SKM-1 treated with dmso at 0.1 percent for 144 hours (cell line): ENCODE results near the gene WDPCP.
A peak's percentile ranks its signal among the peaks of the same experiment; 100 is the strongest.
"Not testable (repeated sequence)": the region's sequence is repeated elsewhere in the genome, so short reads cannot be mapped to it uniquely, and the experiment has no call there.

Source experiments
- DNase-seq: peaks from one replicate; lab custom pipeline; 2025; ENCODE audit not compliant: unreplicated experiment; lab: John Stamatoyannopoulos, UW

The WDPCP gene, protein sequence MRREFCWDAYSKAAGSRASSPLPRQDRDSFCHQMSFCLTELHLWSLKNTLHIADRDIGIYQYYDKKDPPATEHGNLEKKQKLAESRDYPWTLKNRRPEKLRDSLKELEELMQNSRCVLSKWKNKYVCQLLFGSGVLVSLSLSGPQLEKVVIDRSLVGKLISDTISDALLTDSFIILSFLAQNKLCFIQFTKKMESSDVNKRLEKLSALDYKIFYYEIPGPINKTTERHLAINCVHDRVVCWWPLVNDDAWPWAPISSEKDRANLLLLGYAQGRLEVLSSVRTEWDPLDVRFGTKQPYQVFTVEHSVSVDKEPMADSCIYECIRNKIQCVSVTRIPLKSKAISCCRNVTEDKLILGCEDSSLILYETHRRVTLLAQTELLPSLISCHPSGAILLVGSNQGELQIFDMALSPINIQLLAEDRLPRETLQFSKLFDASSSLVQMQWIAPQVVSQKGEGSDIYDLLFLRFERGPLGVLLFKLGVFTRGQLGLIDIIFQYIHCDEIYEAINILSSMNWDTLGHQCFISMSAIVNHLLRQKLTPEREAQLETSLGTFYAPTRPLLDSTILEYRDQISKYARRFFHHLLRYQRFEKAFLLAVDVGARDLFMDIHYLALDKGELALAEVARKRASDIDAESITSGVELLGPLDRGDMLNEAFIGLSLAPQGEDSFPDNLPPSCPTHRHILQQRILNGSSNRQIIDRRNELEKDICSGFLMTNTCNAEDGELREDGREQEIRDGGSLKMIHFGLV

GRCh38 chr2:63588385-63589147, at the start of gene WDPCP, which contains the start of gene MDH1:
TSS of gene WDPCP (minus strand) at chr2:63588477. CDS start at chr2:63588271, 206 bp downstream.
TSS of gene MDH1 (plus strand) at chr2:63588963. CDS start at chr2:63589044, 81 bp downstream.
- peak; percentile 99 for DNase-seq

- no peak for DNase-seq
Measured at GRCh38 chr2:63632382-63632781, 44.1 kb upstream of the WDPCP start.

DNA sequence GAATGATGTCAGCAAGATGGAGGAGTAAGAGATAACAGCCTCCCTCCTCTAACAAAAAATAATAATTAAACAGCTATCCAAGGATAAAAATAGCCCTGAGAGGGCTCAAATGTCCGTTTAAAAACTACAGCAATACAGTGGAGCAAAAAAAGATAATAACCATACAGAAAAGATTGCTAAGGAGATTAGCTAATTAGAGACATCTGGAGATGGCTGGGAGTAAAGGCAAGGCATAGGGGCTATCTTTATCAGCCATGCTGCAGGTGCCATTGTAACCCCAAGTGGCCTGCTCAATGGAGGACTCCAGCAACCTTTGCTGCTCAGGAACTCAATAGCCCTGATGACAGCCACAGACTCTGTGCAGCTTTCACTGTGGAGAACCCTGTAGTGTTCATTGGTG, 43.2 kb upstream of the WDPCP start:
- DNase-seq, result no peak

GRCh38 chr2:63628403-63628942, 40.2 kb upstream of the WDPCP start:
- no peak for DNase-seq

DNA sequence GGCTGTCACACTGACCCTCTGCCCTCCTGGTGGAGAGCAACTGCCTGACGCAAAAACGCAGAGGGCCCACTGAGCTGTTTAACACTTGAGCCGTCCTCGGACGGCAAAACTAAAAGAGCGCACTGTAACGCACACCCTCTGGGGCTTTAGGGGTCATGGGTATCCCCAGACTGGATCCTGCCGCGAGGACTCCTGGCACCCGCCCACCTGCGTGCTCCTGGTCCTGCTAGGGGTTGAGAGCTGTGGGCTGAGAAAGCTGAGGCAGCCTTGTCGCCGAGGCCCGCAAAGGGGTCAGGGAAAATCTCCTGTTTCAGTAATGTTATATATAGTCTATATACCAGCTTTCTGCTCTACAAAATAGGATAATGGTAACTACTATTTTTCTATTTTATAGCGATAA, 39.6 kb upstream of the WDPCP start:
- no peak for DNase-seq

GRCh38 chr2:63623763-63624162, 35.5 kb upstream of the WDPCP start:
- not testable (repeated sequence) for DNase-seq

DNA sequence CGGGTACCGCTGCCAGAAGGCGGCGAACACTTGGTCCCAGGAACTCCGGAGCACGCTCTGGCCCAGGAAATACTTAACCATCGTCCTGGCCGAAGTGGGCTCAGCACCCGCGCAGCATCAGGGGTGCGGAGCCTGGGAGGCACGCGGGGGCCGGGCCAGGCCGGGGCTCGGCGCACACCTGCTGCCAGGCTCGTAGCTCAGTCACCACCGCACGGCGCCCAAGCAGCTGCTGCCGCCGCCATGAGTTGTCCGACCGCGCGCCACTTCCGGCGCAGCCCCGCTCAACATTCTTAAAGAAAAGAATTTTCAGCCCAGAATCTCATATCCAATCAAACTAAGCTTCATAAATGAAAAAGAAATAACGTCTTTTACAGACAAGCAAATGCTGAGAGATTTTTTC, 34.5 kb upstream of the WDPCP start:
- DNase-seq, result no peak

DNA sequence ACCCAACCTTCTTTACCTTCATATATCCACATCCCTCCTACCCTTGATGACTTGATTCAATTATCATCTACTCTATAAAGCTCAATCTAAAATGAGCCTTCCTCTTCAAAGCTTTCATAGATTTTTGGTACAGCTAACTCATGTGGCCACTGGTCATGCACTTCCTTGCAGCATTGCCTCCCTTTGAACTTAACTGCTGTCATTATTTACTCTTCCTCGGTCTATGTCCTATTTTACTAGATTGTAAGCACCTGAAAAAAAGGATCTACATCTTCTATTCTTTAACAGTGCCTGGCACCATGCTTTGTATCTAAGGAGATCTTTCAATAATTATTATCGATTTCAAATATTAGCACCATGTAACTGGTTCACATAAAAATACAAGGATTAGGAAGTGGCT, 31.1 kb upstream of the WDPCP start:
- DNase-seq, result no peak

- no peak for DNase-seq
Measured at GRCh38 chr2:63617366-63617765, 29.1 kb upstream of the WDPCP start.

GRCh38 chr2:63614983-63615945, 27.0 kb upstream of the WDPCP start:
- DNase-seq, result no peak

- DNase-seq, result no peak
Measured at GRCh38 chr2:63614448-63614968, 26.2 kb upstream of the WDPCP start.

DNA sequence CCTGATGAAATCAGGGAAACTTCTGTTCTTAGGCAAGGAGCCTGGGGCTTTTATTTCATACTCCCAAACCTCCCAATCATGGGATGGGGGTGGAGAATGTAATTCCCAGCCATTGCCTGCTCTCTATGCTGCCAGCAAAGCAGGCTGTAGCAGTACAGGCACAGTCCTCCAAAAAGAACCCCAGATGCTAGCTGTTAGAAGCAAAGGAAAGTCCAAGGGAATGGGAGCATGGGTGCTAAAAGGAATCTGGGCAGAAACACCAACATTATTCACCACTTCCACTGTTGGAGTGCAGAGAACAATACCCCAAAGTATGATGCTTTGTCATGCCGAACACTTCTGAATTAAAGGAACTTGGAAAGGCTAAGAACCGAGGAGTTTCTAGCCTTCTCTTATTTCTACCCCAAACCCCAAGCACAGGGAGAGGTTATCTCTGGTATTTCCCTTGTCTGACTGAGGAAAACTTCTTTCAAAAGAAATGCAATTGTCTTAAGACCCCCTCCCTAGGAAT, 25.2 kb upstream of the WDPCP start:
- no peak for DNase-seq

DNA sequence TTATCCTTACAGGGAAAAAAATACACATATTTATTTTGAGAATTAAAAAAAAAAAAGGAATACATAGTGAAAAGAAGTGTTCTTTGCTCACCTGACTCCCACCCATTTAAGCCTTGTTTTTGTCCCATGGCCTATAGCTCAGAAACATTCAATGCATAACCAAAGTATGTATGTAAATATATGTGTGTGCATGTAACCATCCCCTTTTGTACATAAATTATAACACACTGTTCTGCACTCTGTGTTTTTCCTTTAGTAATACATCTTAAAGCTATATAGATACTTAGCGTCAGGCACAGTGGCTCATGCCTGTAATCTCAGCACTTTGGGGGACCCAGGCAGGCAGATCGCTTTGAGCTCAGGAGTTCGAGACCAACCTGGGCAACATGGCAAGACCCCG, 22.2 kb upstream of the WDPCP start:
- DNase-seq, result no peak

DNA sequence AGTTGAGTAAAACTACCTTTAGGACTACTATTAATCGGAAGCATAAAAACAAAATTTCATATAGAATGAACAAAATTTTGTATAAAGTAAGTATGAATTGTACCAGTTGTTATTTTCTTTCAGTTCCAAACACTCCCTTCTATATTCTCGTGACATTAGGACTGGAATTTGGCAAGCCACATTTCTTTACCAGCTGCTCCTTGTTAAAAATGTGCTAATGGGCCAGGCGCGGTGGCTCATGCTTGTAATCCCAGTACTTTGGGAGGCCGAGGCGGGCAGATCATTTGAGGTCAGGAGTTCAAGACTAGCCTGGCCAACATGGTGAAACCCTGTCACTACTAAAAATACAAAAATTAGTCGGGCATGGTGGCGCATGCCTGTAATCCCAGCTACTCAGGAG, 20.6 kb upstream of the WDPCP start:
- DNase-seq, result not testable (repeated sequence)

GRCh38 chr2:63604666-63605065, 16.4 kb upstream of the WDPCP start:
- no peak for DNase-seq

DNA sequence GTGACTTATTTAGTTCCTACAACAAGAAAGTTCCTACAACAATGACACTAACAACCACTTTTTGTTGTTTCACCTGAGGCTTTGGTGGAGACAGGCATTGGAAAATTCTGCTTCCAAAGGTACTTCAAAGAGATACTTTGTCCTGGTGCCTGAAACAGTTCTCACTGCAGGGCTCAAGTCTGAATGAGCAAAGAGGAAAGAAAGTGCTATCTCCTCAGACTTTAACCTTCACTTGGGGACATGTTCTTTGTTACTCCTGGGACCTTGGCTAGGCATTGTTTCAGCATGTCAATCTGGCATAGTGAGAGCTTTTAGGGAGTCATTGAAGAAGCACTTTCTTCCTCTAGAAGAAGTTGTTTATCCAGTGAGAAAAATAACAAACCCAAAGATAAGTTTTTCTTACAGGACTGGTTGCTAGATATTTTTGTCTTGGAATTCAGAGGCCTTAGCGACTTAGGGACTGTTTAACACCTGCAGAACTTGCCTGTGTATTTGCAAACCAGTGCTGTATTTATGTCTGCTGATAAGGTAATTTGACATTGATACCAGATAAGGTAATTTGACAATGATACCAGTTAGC, 12.7 kb upstream of the WDPCP start:
- no peak for DNase-seq

DNA sequence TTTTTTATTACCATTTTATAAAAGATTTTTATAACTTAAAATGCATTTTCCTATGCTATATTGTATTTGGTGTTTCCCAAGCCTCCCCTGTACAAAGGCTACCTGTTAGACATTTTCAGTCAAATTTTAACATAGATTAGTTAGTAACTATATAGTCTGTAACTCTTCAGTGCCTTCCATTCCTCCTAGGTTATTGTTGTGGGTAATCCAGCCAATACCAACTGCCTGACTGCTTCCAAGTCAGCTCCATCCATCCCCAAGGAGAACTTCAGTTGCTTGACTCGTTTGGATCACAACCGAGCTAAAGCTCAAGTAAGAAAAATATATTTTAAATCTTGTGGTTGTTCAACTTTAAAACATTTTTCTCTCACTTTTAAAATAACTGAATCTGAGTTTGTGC, 10.7 kb upstream of the WDPCP start:
- DNase-seq, result no peak

- DNase-seq, result no peak
Measured at GRCh38 chr2:63596401-63596883, 8.2 kb upstream of the WDPCP start.

GRCh38 chr2:63594660-63595059, 6.4 kb upstream of the WDPCP start:
- no peak for DNase-seq
